GM10248 (cell line): Measurements from ENCODE around the gene DMRT2.

Source experiments
- CTCF ChIA-PET: fragments of 300-600 bp; sonication (Branson Sonifier 250); formaldehyde crosslinking; extraction: SDS; loops from one replicate; lab custom pipeline; 2021; ENCODE audit warnings: antibody characterized with exemption; lab: Yijun Ruan, JAX
- POLR2A ChIA-PET: fragments of 350-650 bp; sonication (Branson Sonifier 250); formaldehyde crosslinking; extraction: SDS; loops from one replicate; lab custom pipeline; 2020; ENCODE audit warnings: antibody characterized with exemption; lab: Yijun Ruan, JAX
- DNase-seq: peaks from one replicate; pipeline ENCODE4 v3.0.0; 2012; ENCODE audit errors: extremely low spot score
- TF ChIP-seq, protein P1 (sequence below): IDR thresholded peaks from 2 replicates; pipeline ENCODE4 v1.5.1; 2012; ENCODE audit warnings: mild to moderate bottlenecking, low read depth; ENCODE audit errors: extremely low read depth, missing control alignments, control extremely low read depth

DMRT2 gene

DNA sequence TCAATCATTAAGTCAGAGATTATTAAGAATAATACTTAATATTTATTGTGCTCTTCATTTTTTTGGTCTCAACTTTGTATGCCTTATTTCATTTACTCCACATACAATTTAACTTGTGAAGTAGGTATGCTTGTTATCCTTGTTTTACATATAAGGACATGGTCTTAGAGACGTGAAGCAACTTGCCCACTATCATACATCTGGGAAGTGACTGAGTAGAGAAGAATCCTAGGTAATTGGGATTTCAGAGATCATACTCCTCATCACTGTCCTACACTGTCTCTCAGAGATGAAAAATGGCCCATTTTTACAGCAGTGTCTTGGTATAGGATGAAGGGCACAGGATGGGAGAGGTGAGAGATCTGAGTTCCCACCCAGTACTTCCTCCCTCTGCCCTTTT, 23.3 kb downstream of the DMRT2 start:
- TF ChIP-seq, protein P1, sequence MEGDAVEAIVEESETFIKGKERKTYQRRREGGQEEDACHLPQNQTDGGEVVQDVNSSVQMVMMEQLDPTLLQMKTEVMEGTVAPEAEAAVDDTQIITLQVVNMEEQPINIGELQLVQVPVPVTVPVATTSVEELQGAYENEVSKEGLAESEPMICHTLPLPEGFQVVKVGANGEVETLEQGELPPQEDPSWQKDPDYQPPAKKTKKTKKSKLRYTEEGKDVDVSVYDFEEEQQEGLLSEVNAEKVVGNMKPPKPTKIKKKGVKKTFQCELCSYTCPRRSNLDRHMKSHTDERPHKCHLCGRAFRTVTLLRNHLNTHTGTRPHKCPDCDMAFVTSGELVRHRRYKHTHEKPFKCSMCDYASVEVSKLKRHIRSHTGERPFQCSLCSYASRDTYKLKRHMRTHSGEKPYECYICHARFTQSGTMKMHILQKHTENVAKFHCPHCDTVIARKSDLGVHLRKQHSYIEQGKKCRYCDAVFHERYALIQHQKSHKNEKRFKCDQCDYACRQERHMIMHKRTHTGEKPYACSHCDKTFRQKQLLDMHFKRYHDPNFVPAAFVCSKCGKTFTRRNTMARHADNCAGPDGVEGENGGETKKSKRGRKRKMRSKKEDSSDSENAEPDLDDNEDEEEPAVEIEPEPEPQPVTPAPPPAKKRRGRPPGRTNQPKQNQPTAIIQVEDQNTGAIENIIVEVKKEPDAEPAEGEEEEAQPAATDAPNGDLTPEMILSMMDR = no peak
- CTCF ChIA-PET = interaction anchor here (0.6 to 1.2 kb wide), 2 partner anchors 10 to 325 kb away, joined by 3 read pairs; no protein-coding TSS in a partner anchor
- DNase-seq = no peak
- POLR2A ChIA-PET = no interaction called here

DNA sequence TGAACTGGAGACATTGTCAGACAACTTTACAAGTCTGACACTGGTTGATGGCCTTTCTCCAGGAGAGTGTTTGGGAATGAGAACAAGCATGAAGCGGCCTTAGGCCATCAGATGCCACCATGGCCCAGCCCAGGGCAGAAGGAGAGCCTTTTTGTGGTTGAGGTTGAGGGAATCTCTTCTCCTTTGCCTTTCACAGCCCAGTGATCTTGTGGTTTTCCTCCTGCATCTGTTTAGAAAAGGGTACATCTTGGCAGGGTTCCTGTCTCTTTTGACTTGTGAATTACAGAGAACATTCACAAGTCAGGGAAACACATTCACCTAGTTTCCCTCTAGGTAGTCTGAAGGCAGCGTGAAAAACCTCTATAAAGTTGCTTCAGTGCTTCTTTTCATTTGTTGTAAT, 27.5 kb downstream of the DMRT2 start:
- TF ChIP-seq, protein P1 = no peak
- DNase-seq = no peak
- POLR2A ChIA-PET = no interaction called here
- CTCF ChIA-PET = no interaction called here

DNA sequence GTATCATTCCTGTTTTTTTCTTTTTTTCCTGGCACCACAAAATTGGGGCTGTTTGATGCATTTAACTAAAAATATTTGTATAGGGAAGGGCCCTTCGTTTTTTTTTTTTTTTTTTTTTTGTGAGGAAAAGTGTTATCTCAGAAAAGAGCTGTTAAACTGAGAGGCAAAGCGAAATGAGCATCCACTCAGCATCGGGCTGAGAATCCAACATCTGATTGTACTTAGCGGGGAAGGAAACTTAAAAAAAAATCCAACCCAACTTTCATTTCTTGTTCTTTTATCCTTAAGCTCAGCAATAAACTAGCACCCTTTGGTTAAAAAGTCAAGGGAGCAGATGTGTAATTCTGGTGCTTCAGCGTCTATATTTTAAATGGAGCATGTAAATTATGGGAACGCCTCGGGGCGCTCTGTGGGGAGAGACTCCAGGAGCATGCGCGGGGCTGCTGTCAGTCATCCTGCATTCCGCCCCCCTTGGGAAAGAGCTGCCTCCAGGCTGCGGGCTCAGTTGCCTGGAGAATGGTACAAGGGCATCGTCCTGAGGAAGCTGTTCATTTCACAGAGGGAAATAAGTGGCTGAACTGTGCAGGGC, 33.3 kb downstream of the DMRT2 start:
- TF ChIP-seq, protein P1 = no peak
- no peak for DNase-seq
- POLR2A ChIA-PET = no interaction called here
- CTCF ChIA-PET = interaction anchor here (0.9 kb wide), 1 partner anchor 10 kb away, joined by 3 read pairs; no protein-coding TSS in a partner anchor

DNA sequence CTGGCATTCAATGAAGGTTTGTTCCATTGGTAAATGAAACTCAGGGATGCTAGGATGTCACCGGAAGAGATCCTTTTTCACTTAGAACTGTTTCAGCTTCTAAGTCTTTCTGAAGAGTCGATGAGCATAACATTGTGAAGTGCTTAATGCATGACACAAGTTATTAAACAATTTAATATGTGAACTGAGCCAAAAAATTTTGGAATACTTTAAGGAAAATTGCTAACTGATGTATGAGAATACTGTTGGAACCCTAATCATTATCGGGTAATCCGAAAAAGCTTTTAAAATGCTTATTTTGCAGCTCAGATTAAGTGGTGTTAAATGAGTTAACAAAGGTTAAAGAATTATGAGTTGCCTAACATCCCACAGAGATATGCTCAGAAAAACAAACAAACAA, 34.9 kb downstream of the DMRT2 start:
- POLR2A ChIA-PET = no interaction called here
- DNase-seq = no peak
- CTCF ChIA-PET = no interaction called here
- TF ChIP-seq, protein P1 = no peak

DNA sequence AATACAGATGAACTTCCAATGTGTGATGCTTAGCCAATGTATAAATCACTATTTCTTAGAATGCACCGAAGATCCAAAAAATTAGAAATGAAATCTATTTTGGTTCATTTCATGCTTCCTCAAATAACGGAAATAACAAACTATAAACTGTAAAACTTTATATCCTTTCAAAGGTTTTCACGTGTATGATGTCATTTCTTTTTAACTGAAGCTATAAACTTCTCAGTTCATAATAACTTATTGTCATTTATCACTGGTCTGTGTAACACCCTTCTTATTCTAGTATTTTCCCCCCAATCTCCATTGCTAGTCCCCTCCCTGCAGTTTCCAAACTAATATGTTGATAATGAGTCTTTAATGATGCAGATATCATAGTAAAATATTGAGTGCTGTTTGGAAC, 36.4 kb downstream of the DMRT2 start:
- DNase-seq = no peak
- TF ChIP-seq, protein P1 = no peak
- ChIA-PET POLR2A (no interaction called here), CTCF (no interaction called here)

DNA sequence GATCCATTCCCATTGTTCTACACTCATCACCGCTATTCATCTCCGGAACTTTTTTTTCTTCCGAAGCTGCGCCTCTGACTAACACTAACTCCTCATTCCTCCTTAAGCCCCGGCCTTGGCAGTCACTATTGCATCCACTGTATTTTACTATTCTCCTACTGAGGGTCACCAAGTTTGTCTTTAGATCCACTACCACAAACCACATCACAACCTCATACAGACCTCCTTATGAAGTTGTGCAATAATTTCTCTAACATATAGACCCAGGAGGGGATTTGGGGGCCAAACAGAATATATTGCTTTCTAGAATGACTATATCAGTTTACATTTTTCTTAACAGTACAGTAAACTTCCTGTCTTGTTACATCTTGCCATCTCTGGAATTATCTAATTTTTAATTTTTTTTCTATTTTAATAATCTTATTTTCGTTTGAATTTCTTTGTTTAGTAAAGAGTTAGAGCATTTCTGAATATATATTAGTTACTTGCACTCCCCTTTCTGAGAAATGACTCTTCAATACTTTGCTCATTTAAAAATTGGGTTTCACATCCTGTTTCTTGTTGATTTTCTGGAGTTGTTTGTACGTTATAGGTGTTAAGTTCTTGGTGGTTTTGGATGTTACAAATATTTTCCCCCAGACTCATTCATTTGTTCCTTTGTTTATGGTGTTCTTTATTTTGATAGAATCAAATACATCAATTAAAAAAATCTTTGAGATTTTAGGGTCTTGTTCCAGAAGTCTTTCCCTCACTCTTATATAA, 37.1 kb downstream of the DMRT2 start:
- TF ChIP-seq, protein P1 = no peak
- peak; percentile 29 for DNase-seq
- ChIA-PET CTCF (no interaction called here), POLR2A (no interaction called here)
